ENCODE results near the gene PPP2R5C. TPM values are rescaled to one million over a fixed set of nuclear protein-coding genes. Genes with fewer than 3 reads are reported as not detected.
"Not testable (repeated sequence)": the region's sequence is repeated elsewhere in the genome, so short reads cannot be mapped to it uniquely, and the experiment has no call there.

Gene PPP2R5C
- total RNA-seq, 4 donors from 2014 or later = 143 to 171 (median 169) TPM

- Histone ChIP-seq H3K9me3 (no peaks in the 10 kb centered on the region), H3K27ac (no peak overlapping the region), H3K4me1 (no peaks in the 10 kb centered on the region), H3K4me3 (no peak overlapping the region), H3K36me3 (no peaks in the 10 kb centered on the region), H3K27me3 (no peaks in the 10 kb centered on the region)
- intact Hi-C loops (cut with DNase I; ENCODE audit: low total_unique reads) = no loop called here
- no peak for DNase-seq
- no peak for TF ChIP-seq POLR2A (IDR thresholded peaks at IDR 0.05)
- no peak for TF ChIP-seq CTCF (IDR thresholded peaks at IDR 0.05)
Observed at GRCh38 chr14:101726295-101726953, 35.1 kb upstream of the PPP2R5C start.

GRCh38 chr14:101726954-101727302 lies 34.6 kb upstream of the PPP2R5C start:
- H3K4me3 ChIP-seq = no peak overlapping the region
- intact Hi-C loops (cut with DNase I; ENCODE audit: low total_unique reads) = no loop called here
- no peaks in the 10 kb centered on the region for H3K4me1 ChIP-seq
- H3K36me3 ChIP-seq = no peaks in the 10 kb centered on the region
- H3K27ac ChIP-seq = no peak overlapping the region
- DNase-seq = no peak
- H3K9me3 ChIP-seq = no peaks in the 10 kb centered on the region
- TF ChIP-seq CTCF (IDR thresholded peaks at IDR 0.05) = no peak
- H3K27me3 ChIP-seq = no peaks in the 10 kb centered on the region

- intact Hi-C loops (cut with DNase I; ENCODE audit: low total_unique reads) = no loop called here
- no peaks in the 10 kb centered on the region for H3K27me3 ChIP-seq
- no peak for DNase-seq
- no peak overlapping the region for H3K4me3 ChIP-seq
- no peaks in the 10 kb centered on the region for H3K36me3 ChIP-seq
- TF ChIP-seq CTCF (IDR thresholded peaks at IDR 0.05) = no peak
- TF ChIP-seq POLR2A (IDR thresholded peaks at IDR 0.05) = no peak
- H3K4me1 ChIP-seq = no peaks in the 10 kb centered on the region
- no peaks in the 10 kb centered on the region for H3K9me3 ChIP-seq
- no peak overlapping the region for H3K27ac ChIP-seq
Observed at GRCh38 chr14:101727611-101728366, 33.7 kb upstream of the PPP2R5C start.

- no peaks in the 10 kb centered on the region for H3K9me3 ChIP-seq
- H3K27ac ChIP-seq = no peak overlapping the region
- intact Hi-C loops (cut with DNase I; ENCODE audit: low total_unique reads) = no loop called here
- no peaks in the 10 kb centered on the region for H3K4me1 ChIP-seq
- H3K27me3 ChIP-seq = no peaks in the 10 kb centered on the region
- H3K36me3 ChIP-seq = no peaks in the 10 kb centered on the region
- DNase-seq = no peak
- H3K4me3 ChIP-seq = no peak overlapping the region
- no peak for TF ChIP-seq CTCF (IDR thresholded peaks at IDR 0.05)
- no peak for TF ChIP-seq POLR2A (IDR thresholded peaks at IDR 0.05)
Observed at GRCh38 chr14:101728367-101728742, 33.2 kb upstream of the PPP2R5C start.

- DNase-seq = no peak
- Histone ChIP-seq H3K4me3 (no peak overlapping the region), H3K27me3 (no peaks in the 10 kb centered on the region), H3K4me1 (no peaks in the 10 kb centered on the region), H3K9me3 (no peaks in the 10 kb centered on the region), H3K36me3 (no peaks in the 10 kb centered on the region), H3K27ac (no peak overlapping the region)
- TF ChIP-seq POLR2A (IDR thresholded peaks at IDR 0.05) (no peak), CTCF (IDR thresholded peaks at IDR 0.05) (no peak)
- intact Hi-C loops (cut with DNase I; ENCODE audit: low total_unique reads) = no loop called here
Observed at GRCh38 chr14:101729382-101729781, 32.1 kb upstream of the PPP2R5C start.

- H3K36me3 ChIP-seq; H3K27ac ChIP-seq; intact Hi-C loops (cut with DNase I; ENCODE audit: low total_unique reads); H3K4me3 ChIP-seq; H3K4me1 ChIP-seq; H3K27me3 ChIP-seq; H3K9me3 ChIP-seq; DNase-seq: not testable (repeated sequence)
Observed at GRCh38 chr14:101730157-101730556, 31.4 kb upstream of the PPP2R5C start.

All from uterus (tissue), 4 donors.